Neutrophil (primary cell): ENCODE measurements around the gene SFSWAP.
"Not testable (repeated sequence)": the region's sequence is repeated elsewhere in the genome, so short reads cannot be mapped to it uniquely, and the experiment has no call there.

ENCODE experiments used
- H3K27ac ChIP-seq: fragments of 200-600 bp; sonication (generic); 2 replicates; pipeline ENCODE4 v1.5.1; 2016; ENCODE audit warnings: mild to moderate bottlenecking, moderate library complexity
- H3K27me3 ChIP-seq: fragments of 200-600 bp; sonication (generic); 2 replicates; pipeline ENCODE4 v1.6.0; 2016; ENCODE audit warnings: mild to moderate bottlenecking
- H3K36me3 ChIP-seq: fragments of 200-600 bp; sonication (generic); 2 replicates; pipeline ENCODE4 v1.5.1; 2017
- H3K4me1 ChIP-seq, 2 experiments: fragments of 200-600 bp in 1 of 2; sonication (generic) in 1 of 2; 1 replicate in 1 of 2; 2 replicates in 1 of 2; pipeline versions ENCODE4 v1.5.1 to v1.6.1; 2013 to 2016; ENCODE audit warnings: low read depth in 1 of 2, low read length in 1 of 2, mild to moderate bottlenecking in 1 of 2, moderate library complexity in 1 of 2; ENCODE audit not compliant: control insufficient read depth in 1 of 2, insufficient read depth in 1 of 2
- H3K4me3 ChIP-seq, 2 experiments: fragments of 200-600 bp in 1 of 2; sonication (generic) in 1 of 2; 1 replicate in 1 of 2; 2 replicates in 1 of 2; pipeline ENCODE4 v1.5.1; 2013 to 2016; ENCODE audit warnings: low read depth in 1 of 2, low read length in 1 of 2, mild to moderate bottlenecking in 1 of 2, moderate library complexity in 1 of 2
- H3K9me3 ChIP-seq: fragments of 200-600 bp; sonication (generic); 2 replicates; pipeline ENCODE4 v1.5.1; 2016
- TF ChIP-seq, protein P1 (sequence below): fragments of 200-600 bp; sonication (generic); IDR thresholded peaks from 2 replicates; pipeline ENCODE4 v1.5.1; 2016; ENCODE audit warnings: antibody characterized with exemption

Gene SFSWAP

DNA sequence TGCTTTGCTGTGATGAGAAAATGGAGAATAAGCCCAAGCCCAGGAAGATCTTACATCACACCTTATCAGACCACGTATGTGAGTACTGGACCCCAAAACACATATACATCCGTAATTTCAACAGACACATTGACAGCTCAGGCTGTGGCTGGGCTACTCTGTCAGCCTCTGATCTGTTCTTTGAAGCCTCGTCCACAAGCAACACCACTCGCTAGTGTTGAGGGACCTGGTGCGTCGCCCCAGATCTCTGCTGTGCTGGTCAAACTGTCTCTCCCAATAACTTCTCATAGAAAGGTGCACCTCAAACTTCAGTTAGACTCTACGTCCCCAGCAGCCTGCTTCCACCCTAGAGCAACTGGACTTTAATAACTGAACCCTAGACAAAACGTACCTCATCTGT is 10.6 kb upstream of the SFSWAP start:
- Histone ChIP-seq H3K4me3 (no peak overlapping the region), H3K27ac (no peak overlapping the region), H3K9me3 (no peaks in the 10 kb centered on the region), H3K36me3 (no peaks in the 10 kb centered on the region), H3K27me3 (no peaks in the 10 kb centered on the region), H3K4me1 (peaks cover 12% of the 10 kb centered on the region in 2 experiments)
- TF ChIP-seq, protein P1, sequence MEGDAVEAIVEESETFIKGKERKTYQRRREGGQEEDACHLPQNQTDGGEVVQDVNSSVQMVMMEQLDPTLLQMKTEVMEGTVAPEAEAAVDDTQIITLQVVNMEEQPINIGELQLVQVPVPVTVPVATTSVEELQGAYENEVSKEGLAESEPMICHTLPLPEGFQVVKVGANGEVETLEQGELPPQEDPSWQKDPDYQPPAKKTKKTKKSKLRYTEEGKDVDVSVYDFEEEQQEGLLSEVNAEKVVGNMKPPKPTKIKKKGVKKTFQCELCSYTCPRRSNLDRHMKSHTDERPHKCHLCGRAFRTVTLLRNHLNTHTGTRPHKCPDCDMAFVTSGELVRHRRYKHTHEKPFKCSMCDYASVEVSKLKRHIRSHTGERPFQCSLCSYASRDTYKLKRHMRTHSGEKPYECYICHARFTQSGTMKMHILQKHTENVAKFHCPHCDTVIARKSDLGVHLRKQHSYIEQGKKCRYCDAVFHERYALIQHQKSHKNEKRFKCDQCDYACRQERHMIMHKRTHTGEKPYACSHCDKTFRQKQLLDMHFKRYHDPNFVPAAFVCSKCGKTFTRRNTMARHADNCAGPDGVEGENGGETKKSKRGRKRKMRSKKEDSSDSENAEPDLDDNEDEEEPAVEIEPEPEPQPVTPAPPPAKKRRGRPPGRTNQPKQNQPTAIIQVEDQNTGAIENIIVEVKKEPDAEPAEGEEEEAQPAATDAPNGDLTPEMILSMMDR = no peak

DNA sequence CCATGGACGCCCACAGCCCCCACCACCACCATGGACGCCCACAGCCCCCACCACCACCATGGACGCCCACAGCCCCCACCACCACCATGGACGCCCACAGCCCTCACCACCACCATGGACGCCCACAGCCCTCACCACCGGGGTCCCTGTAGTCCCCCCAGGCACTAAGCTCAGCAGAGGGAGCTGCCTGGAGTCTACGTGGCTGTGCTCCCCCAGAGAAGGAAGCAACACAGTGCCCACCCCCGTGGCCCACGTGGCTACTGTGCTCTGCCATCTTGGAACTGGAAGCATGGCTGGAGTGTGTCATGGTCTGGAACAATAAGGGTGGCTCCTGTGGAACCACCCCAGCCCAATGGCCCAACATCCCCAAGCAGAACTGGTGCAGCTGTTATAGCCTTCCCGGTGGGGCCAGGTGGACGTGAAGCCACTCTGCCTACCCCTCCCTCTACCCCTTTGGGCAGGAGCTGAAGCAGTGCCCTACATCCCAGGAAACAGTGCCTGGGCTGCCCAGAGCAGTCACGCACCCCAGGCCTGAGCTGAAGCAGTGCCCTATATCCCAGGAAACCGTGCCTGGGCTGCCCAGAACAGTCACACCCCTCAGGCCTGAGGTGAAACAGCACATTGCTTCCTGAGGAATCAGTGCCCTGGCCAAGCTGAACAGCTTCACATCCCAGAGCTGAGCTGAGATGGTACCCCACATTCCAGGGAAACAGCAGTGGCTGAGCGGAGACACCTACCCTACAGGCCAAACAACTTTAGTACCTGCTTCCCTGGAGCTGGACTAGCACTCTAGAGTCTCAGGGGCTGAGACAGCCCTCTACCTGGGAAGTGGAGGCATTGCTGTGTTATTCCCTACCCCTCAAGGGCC is 9.0 kb upstream of the SFSWAP start:
- Histone ChIP-seq H3K4me3 (no peak overlapping the region), H3K27ac (no peak overlapping the region), H3K36me3 (no peaks in the 10 kb centered on the region), H3K9me3 (no peaks in the 10 kb centered on the region), H3K27me3 (no peaks in the 10 kb centered on the region), H3K4me1 (peaks cover 12% of the 10 kb centered on the region in 2 experiments)
- TF ChIP-seq, protein P1 = no peak

DNA sequence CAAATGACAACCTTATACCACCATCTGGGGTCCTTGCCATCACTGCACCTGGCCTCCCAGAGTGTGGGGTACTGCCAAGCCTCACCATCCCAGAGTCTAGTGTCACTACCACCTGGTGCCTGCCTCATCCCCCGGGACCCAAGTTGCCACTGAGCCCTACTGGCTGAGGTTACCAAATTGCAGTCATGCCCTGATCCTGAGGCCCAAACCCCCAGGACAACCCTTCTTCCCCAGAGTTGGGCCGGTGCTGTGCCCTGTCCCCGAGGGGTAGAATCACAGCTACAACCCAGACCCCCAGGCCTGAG is 8.4 kb upstream of the SFSWAP start:
- H3K27me3 ChIP-seq = no peaks in the 10 kb centered on the region
- H3K9me3 ChIP-seq = no peaks in the 10 kb centered on the region
- no peak overlapping the region for H3K27ac ChIP-seq
- peaks cover 10% of the 10 kb centered on the region in 2 experiments for H3K4me1 ChIP-seq
- TF ChIP-seq, protein P1 = no peak
- H3K4me3 ChIP-seq = no peak overlapping the region
- H3K36me3 ChIP-seq = no peaks in the 10 kb centered on the region

DNA sequence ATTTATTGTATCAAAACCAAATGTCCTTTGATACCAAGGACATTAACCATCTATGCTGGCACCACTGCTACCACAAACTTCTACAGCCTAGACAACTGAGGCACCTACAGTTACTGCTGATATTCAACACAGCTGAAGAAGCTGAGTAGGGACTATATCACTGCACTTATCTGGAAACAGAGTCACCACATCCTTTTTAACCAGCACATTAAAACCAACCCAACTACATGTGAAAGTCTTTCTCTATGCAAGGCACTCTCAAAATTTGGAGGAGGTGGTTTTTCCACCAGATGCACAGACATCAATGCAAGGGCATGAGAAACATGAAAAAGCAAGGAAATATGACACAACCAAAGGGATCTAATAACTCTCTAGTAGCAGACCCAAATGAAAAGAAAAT is 7.7 kb upstream of the SFSWAP start:
- no peak overlapping the region for H3K27ac ChIP-seq
- no peaks in the 10 kb centered on the region for H3K36me3 ChIP-seq
- H3K27me3 ChIP-seq = no peaks in the 10 kb centered on the region
- no peaks in the 10 kb centered on the region for H3K9me3 ChIP-seq
- peaks cover 3 to 4% of the 10 kb centered on the region in 2 experiments for H3K4me1 ChIP-seq
- TF ChIP-seq, protein P1 = no peak
- no peak overlapping the region for H3K4me3 ChIP-seq

DNA sequence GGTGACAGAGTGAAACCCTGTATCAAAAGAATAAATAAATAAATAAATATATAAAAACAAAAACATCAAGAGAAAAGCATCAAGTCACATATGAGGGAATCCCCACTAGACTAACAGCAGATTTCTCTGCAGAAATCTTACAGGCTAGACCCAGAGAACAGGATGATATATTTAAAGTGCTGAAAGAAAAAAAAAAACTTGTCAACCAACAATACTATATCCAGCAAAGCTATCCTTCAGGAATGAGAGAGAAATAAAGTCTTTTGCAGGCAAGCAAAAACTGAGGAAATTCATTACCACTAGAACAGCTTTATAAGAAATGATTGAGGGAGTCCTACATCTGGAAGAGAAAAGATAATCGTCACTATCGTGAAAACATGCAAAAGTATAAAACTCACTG is 6.4 kb upstream of the SFSWAP start:
- Histone ChIP-seq H3K9me3 (no peaks in the 10 kb centered on the region), H3K27ac (no peak overlapping the region), H3K4me1 (no peaks in the 10 kb centered on the region), H3K36me3 (no peaks in the 10 kb centered on the region), H3K4me3 (no peak overlapping the region), H3K27me3 (no peaks in the 10 kb centered on the region)
- TF ChIP-seq, protein P1 = no peak

DNA sequence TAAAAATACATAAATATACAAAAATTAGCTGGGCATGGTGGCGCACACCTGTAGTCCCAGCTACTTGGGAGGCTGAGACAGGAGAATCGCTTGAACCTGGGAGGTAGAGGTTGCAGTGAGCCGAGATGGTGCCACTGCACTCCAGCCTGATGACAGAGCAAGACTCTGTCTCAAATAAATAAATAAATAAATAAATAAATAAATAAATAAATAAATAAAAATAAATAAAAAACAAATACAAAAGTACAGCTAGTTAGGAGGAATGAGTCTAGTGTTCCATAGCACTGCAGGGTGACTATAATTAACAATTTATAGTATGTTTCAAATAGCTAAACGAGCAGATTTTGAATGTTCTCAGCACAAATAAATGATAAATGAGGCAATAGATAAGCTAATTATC is 4.2 kb upstream of the SFSWAP start:
- peaks cover 11 to 14% of the 10 kb centered on the region in 2 experiments for H3K4me1 ChIP-seq
- H3K27ac ChIP-seq, H3K27me3 ChIP-seq, H3K36me3 ChIP-seq, H3K4me3 ChIP-seq, H3K9me3 ChIP-seq: not testable (repeated sequence)
